Stimulated activated CD4-positive, alpha-beta T cell treated with anti-CD3 and anti-CD28 coated beads, TNF-alpha, amount 100 ng/mL, for 4 hours (primary cell): Measurements from ENCODE around the gene MAP3K5.
"Not testable (repeated sequence)": the region's sequence is repeated elsewhere in the genome, so short reads cannot be mapped to it uniquely, and the experiment has no call there.

Experiments
- DNase-seq, 3 experiments: peaks; one replicate each; pipeline ENCODE4 v3.0.0-alpha.2; 2020; ENCODE audit warnings: low read depth in 3 of 3

The MAP3K5 gene, protein sequence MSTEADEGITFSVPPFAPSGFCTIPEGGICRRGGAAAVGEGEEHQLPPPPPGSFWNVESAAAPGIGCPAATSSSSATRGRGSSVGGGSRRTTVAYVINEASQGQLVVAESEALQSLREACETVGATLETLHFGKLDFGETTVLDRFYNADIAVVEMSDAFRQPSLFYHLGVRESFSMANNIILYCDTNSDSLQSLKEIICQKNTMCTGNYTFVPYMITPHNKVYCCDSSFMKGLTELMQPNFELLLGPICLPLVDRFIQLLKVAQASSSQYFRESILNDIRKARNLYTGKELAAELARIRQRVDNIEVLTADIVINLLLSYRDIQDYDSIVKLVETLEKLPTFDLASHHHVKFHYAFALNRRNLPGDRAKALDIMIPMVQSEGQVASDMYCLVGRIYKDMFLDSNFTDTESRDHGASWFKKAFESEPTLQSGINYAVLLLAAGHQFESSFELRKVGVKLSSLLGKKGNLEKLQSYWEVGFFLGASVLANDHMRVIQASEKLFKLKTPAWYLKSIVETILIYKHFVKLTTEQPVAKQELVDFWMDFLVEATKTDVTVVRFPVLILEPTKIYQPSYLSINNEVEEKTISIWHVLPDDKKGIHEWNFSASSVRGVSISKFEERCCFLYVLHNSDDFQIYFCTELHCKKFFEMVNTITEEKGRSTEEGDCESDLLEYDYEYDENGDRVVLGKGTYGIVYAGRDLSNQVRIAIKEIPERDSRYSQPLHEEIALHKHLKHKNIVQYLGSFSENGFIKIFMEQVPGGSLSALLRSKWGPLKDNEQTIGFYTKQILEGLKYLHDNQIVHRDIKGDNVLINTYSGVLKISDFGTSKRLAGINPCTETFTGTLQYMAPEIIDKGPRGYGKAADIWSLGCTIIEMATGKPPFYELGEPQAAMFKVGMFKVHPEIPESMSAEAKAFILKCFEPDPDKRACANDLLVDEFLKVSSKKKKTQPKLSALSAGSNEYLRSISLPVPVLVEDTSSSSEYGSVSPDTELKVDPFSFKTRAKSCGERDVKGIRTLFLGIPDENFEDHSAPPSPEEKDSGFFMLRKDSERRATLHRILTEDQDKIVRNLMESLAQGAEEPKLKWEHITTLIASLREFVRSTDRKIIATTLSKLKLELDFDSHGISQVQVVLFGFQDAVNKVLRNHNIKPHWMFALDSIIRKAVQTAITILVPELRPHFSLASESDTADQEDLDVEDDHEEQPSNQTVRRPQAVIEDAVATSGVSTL (N-terminal part only)

DNA sequence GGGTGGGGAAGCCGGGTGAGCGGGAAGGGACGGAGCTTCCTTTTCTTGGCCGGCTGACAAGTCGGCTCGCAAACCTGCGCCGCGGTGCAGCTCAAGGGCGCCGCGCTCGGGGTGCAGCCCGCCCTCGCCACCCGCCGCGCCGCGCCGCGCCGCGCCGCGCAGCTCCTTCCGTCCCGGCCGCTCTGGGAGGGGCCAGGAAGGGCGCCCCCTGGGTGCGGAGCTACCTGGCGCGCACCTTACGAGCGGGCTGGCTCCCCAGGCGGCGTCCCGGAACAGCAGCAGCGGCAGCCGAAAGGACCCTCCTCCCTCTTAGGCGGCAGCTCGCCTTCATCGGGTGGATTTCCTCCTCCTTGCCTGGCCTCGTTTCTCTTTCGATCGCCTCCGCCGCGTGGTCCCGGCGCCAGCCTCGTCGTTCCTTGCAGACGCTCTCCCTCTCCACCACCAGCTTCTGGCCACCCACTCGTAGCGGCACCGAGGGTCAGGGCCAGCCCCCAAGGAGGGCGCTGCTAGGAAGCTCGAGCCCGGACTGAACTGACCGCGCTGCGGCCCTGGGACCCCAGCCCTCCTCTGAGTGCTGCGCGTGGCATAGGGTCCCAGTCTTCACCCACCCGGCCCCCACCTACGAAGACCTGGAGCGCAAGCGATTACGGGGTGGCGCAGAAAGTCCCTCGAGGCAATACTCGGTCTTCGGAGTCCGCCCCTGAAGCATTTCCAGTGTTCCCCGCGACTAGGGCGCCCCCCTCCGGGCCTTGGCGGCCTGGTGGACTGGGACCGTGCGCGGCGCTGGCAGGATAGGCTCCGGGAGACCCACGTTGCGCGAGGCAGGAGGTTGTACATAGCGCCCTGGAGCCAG is at the start of gene MAP3K5:
TSS of gene MAP3K5 (minus strand) at position 68 of the 853 bp plus-strand sequence. CDS start 320 bp downstream, outside the sequence.
- DNase-seq: peak; percentile 91 to 95 (median 93)

DNA sequence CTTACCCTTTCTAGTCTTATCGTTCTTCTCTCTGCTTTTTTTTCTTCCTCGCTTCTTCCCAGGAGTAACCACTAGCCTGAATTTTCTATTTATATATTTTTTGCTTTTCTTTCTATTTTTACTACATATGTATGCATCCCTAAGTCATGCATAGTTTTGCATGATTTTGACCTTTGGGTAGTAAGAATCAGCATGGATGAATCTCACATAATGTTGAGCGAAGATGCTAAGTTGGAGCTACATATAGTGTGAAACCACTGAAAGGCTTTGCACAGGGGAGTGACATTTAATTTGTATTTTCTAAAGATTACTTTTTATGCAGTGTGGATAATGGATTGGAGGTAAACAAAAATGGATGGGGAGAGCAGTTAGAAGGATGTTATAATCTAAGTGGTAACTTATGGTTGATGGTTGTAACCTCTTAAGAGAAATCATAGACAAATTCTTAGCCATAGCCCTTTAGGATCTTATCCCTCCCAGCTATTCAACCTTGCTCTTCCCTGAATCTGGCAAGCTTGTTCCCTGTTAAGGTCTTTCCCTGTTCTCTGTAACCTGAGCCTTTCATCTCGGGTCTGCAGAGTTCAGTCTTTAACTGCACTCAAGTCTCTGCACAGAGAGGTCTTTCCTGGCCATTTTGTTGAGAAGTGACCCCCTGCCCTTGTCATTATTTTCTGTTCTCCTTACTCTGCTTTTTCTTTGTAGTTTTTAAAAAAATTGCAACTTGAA is 48.2 kb upstream of the MAP3K5 start:
- DNase-seq: no peak

DNA sequence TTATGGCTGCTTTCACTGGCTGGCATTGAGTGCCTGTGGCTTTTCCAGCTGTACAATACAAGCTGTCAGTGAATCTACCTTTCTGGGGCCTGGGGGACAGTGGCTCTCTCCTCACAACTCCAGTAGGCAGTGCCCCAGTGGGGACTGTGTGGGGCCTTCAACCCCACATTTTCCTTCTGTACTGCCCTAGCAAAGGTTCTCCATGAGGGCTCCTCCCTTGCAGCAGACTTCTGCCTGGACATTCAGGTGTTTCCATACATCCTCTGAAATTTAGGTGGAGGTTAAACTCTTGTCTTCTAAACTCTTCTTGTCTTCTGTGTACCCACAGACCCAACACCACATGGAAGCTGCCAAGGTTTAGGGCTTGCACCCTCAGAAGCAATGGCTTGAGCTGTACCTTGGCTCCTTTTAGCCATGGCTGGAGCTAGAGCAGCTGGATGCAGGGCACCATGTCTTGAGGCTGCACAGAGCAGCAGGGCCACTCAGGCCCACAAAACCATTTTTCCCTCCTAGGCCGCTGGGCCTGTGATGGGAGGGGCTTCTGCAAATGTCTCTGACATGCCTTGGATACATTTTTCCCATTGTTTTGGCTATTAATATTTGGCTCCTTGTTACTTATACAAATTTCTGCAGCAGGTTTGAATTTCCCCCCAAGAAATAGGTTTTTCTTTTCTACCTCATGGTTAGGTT is 39.7 kb upstream of the MAP3K5 start:
- DNase-seq: no peak

DNA sequence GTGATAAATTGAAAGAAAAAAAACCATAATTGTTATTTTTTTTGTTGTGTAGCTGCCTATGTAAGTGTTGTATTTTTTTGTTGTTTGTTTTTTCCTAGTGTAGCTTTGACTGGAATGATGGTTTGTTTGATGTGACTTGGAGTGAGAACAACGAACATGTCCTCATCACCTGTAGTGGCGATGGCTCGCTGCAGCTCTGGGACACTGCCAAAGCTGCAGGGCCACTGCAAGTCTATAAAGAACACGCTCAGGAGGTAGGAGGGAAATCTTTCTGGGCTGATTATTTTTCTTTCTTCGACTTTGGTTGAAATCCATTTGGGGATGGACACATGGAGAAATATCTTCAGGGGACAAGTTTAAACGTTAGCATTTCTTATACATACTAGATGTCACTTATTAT is 33.9 kb upstream of the MAP3K5 start:
- DNase-seq: no peak

DNA sequence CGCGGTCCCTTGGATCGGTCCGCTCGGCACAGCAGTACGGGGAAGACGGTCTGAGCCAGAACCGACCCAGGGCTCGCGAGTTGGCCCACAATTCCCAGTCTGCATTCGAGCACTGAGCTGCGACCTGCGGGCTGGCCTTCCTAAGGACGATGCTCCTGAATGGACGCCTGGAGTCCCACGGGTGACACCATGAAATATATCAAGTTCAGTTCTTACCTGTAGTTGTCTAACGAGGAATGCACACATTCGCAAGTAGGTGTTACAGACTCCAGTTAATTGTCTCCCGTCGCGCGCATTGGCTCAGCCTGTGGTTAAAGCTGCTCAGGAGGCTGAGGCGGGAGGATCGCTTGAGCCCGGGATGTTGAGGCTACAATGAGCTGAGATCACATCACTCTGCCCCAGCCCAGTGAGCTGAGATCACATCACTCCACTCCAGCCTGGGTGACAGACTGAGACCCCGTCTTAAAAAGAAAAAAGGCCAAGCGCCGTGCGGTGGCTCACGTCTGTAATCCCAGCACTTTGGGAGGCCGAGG is 30.9 kb upstream of the MAP3K5 start:
- no peak for DNase-seq

DNA sequence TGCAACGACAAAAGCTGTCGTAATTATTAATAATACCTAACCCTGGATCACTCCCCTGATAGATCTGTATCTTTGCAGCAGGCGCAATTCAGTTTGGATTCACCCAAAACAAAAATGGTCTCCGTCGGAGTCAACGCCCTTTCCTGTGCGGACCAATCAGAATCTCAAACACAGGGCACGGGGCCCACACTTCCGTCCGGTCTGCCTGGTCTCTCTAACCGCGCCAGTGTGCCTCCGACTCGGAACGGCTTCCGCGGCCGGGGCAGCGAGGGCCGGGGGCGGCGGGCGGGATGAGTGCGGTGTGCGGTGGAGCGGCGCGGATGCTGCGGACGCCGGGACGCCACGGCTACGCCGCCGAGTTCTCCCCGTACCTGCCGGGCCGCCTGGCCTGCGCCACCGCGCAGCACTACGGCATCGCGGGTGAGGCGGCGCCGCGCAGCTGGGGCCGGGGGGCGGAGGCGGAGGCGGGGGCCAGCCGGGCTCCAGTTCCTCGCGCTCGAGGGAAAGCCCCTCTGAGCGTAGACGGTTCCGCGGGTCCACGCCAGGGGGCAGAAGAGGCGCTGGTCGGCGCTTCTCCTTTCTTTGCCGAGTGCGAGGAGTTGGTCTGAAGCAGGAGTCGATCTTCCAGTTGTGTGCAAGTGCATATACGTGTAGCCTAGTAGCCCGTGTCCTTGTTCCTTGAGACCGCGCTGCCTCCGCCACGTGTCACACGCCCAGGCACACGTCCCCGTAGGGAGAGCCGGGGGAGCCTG is 30.3 kb upstream of the MAP3K5 start, which contains the start of gene PEX7:
TSS of gene PEX7 (plus strand) at position 217 of the 752 bp plus-strand sequence. CDS start at position 291, 74 bp downstream.
- peak; percentile 74 to 77 (median 77) for DNase-seq

DNA sequence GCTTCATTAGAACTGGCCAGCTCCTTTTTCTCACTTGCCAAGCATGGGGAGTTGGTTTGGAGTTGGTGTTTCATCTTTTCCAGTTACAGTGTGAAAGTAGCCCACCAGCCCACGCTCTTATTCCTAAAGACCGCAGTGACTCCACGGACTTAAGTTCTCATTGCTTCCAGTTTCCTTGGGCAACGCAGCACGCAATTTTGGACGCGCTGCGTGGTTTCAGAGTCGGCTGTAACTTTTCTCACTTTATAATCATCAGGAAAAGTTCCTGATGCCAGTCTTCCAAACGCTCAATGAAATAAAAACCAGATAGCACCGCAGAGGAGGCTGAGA is 29.7 kb upstream of the MAP3K5 start:
- DNase-seq: peak in 1 of 3 experiments; percentile 6

DNA sequence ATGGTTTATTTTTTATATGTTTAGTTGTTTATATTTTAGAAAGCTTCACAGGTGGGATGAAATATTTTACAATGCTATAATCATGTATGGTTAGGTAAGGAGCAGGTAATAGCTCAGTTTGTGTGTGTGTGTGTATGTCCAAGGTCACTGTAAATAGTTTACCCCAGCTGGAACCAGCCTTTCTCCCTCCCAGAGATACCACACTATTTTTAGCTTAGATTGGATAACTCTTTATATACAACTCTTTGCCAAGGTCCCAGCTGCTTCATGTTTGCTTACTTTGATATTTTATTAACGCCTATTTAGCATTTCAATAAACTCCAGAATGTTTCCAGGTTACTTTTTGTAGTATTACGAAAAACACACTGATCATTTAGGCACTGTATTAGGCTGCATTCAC is 28.3 kb upstream of the MAP3K5 start:
- DNase-seq: no peak

DNA sequence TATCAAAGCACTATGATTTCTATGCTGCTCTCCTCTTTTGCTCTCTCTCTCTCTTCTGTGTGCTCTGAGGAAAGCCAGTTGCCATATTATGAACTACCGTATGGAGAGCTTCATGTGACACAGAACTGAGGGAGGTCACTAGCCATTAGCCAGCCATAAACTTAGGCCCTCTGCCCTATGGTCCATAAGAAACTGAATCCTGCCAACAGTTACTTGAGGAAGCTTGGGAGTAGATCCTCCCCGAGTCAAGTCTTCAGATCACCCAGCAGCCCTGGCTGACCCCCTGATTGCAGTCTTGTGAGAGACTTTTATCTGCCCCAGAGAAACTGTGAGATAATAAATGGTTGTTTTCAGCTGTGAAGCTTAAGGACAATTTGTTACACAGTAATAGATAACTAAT is 24.4 kb upstream of the MAP3K5 start:
- DNase-seq: no peak

DNA sequence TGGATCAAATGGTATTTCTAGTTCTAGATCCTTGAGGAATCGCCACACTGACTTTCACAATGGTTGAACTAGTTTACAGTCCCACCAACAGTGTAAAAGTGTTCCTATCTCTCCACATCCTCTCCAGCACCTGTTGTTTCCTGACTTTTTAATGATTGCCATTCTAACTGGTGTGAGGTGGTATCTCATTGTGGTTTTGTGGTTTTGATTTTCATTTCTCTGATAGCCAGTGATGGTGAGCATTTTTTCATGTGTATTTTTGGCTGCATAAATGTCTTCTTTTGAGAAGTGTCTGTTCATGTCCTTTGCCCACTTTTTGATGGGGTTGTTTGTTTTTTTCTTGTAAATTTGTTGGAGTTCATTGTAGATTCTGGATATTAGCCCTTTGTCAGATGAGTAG is 23.3 kb upstream of the MAP3K5 start:
- not testable (repeated sequence) for DNase-seq

DNA sequence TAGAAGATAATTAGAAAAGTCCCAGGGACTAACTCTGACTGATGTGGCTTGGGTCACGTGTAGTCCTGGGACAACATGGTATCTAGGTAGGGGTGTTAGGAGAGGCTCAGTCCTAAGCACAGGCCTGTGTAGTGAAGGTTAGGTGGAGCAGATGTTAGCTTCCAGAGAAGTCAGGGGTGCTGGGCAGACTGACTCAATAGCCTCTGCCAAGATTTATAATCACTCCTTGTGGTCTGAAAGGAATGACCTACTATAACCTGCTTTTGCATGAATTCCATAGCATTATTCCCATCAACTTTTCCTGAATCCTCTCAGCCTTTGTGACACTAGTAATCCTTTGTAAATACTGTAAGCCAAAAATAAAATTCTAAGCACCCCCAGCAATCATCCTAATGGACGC is 19.9 kb upstream of the MAP3K5 start:
- no peak for DNase-seq

DNA sequence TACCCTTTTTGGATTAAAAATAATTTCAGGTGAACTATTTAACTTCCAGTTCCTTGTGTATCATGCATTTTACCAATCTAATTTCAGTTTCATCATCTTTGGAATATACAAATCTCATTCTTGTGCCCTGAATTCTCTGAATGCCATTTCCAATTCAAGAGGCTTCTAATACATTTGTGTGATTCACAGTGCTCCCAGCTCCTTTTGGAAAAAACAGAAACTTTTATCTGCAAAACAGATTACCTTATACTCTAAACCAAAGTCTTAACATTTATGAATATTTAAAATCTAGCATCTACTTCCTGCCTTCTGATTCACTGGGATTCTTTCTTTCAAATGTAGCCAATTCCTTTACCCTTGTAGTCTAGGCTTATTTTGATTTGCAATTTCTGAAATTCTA is 19.0 kb upstream of the MAP3K5 start:
- no peak for DNase-seq

DNA sequence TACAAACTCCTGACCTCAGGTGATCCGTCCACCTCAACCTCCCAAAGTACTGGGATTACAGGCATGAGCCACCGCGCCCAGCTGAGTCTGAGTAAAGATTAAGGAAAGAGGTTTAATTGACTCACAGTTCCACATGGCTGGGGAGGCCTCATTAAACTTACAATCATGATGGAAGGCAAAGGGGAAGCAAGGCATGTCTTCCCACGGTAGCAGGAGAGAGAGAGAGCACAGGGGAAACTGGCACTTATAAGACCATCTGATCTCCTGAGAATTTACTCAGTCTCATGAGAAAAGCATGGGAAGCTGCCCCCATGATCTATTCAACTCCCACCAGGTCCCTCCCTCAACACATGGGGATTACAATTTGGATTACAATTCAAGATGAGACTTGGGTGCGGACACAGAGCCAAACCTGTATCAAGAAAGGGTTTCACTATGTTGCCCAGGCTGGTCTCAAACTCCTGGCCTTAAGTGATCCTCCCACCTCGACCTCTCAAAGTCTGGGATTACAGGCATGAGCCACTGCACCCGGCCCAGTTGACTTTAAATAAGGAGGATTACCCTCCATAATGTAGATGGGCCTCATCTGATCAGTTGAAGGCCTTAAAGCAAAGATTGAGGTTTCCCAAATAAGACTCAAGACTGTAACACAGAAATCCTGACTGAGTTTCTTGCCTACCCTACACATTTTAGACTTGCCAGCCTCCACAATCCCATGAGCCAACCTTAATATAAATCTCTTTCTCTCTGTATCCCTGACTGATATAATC is 17.0 kb upstream of the MAP3K5 start:
- DNase-seq: no peak

DNA sequence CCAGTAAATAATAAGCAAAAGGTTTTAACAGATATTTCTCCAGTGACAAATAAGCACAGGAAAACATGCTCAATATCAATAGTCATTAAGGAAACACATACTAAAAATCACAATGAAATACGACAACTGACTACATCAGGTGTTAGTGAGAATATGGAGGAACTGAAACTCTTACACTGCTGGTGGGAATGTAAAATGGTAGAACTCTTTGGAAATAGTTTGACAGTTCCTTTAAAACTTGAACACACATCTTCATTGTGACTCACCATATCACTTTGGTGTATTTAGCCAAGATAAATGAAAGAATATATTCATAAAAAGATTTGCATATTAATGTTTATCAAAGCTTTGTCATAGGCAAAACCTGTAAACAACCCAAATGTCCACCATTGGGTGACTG is 11.3 kb upstream of the MAP3K5 start:
- DNase-seq: no peak

DNA sequence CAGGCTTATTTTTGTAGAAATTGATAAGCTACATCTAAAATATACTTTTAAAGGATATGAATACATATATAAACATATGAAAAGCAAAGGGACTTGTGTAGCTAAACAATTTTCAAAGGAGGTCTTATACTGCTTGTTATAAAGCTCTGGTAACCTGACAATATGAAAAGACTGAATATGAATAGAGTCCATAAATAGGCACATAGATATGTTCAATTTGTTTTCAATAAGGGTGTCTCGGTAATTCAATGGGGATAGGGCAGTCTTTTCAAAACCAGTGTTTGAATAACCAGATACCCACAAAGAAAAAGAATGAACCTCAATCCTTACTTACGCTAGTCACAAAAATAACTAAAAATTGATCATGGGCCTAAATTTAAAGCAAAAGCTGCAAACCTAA is 9.3 kb upstream of the MAP3K5 start:
- no peak for DNase-seq

DNA sequence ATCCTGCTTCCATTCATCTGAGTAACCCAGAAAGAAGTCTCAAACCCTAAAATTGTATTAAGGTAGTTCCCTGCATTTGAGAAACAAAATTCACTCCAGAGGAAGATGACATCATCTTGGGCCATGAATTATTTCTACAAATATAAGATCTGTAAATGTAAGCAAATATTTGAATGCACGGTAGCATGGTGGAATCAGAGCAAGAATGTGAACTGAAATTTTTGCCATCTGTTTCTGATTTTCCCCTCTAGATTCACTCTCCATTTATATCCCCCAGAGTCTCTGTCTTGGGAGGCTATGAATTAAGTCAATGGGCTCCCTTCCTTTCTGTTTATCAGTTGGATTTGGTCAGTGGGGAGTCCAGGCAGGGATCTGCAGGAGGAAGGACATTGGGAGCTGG is 5.8 kb upstream of the MAP3K5 start:
- DNase-seq: no peak

DNA sequence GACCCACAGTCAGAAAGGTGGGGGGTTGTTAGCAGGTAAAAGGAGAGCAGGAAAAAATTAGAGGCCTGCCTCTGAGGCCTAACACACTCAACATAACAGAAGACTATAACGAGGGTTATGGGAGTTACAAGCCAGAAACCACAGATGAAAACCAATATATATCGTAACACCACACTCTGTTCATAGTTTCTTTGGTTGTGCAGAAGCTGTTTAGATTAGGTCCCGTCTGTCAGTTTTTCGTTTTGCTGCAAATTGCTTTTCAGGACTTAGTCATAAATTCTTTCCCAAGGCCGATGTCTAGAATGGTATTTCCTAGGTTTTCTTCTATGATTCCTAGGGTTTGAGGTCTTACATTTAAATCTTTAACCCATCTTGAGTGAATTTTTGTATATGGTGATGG is 3.7 kb upstream of the MAP3K5 start:
- DNase-seq: no peak

DNA sequence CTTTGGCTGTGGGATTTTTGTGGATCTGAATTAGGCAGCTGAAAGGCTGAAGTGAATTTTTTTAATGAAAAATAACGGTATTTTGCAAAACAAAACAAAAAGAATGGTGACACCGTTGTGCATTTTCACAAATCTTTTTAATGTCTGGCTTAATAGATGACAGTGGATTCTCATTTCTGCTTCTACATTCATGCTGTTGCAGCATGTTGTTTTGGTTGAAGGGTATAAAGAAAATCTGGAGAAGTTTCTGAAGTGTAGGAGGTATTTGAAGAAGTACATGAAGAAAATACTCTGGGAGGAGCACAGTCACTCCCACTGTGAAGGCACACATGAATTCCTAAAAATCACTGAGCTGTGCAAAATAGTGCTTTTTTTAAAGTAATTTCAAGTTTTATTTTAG is 3.1 kb upstream of the MAP3K5 start:
- no peak for DNase-seq
